ENCODE measurements around the gene FBXW7.

GRCh38 chr4:152525878-152526277 is 10.0 kb downstream of the FBXW7 start:
- no peak for TF ChIP-seq CHD2 (IDR thresholded peaks at IDR 0.05; ENCODE audit: low read length, partially characterized antibody)
- no peak for TF ChIP-seq EP300 (IDR thresholded peaks at IDR 0.05; ENCODE audit: borderline replicate concordance in 1 of 2, low read depth in 1 of 2, low read length in 1 of 2)
- TF ChIP-seq CTCF (IDR thresholded peaks at IDR 0.05): no peak
- no peak for TF ChIP-seq YY1 (IDR thresholded peaks at IDR 0.05; ENCODE audit: low read depth)
